Activated T-cell treated with anti-CD3 and anti-CD28 coated beads, Interleukin-2, amount 50 U/mL, for 24 hours (primary cell): Measurements from ENCODE around the gene CAPN15.

ENCODE experiments used
- DNase-seq: peaks from one replicate; pipeline ENCODE4 v3.0.0-alpha.2; 2020
- H3K27ac Mint-ChIP-seq: 2 replicates; pipeline ENCODE4 v1.8.0; 2020; ENCODE audit warnings: mild to moderate bottlenecking, mixed read lengths
- H3K27me3 Mint-ChIP-seq: 2 replicates; pipeline ENCODE4 v1.8.0; 2020; ENCODE audit warnings: mixed read lengths
- H3K36me3 Mint-ChIP-seq: 2 replicates; pipeline ENCODE4 v1.8.0; 2020; ENCODE audit warnings: low read depth, mixed read lengths
- H3K4me1 Mint-ChIP-seq: 2 replicates; pipeline ENCODE4 v1.8.0; 2020; ENCODE audit warnings: low read depth, mixed read lengths
- H3K4me3 Mint-ChIP-seq: 2 replicates; pipeline ENCODE4 v1.8.0; 2020; ENCODE audit warnings: mild to moderate bottlenecking, moderate library complexity, mixed read lengths
- H3K9me3 Mint-ChIP-seq: 2 replicates; pipeline ENCODE4 v1.8.0; 2020; ENCODE audit warnings: mixed read lengths

Gene CAPN15

DNA sequence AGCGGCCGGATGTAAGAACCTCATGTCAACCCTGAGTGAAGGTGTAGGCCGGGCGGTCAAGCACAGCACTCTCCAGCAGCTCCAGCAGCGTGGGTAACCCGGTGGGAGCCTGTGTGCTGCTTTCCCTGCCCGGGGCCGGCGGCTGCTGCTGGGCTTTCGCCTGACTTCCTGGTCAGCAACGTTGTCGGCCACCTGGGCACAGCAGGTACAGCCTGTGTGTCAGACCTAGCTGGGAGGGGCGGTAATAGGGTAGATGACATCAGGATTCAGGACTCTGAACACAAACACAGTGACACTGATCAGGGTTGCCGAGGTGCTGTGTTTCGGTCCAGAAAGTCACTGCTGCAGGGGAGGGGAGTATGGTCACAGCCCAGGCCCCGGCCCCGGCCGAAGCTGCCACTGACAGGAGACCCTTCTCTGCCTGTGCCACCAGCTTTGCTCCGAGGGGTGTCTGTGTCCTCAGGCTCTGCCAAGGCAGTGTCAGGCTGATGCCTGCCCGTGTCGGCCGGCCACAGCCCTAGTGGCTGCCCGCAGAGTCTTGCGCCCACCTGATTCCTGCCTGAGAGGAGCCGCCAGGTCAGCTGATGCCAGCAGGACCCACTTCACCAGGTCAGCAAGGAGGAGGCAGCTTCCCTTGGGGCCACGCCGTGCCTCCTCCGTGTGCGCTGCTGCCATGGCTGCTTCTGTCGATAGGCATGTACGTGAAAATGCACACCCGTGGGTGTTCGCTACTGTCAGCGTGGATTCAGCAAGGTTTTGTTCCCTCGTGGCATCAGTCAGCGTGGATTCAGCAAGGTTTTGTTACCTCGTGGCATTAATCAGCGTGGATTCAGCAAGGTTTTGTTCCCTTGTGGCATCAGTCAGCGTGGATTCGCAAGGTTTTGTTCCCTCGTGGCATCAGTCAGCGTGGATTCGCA is 71.6 kb downstream of the CAPN15 start:
- Mint-ChIP-seq H3K9me3 (no peaks in the 10 kb centered on the region), H3K27ac (no peak overlapping the region), H3K4me1 (peaks cover 21% of the 10 kb centered on the region), H3K27me3 (no peaks in the 10 kb centered on the region), H3K36me3 (peaks cover 30% of the 10 kb centered on the region), H3K4me3 (no peak overlapping the region)
- no peak for DNase-seq

- no peaks in the 10 kb centered on the region for H3K27me3 Mint-ChIP-seq
- H3K27ac Mint-ChIP-seq, result no peak overlapping the region
- H3K36me3 Mint-ChIP-seq, result peaks cover 33% of the 10 kb centered on the region
- no peak for DNase-seq
- peaks cover 21% of the 10 kb centered on the region for H3K4me1 Mint-ChIP-seq
- no peak overlapping the region for H3K4me3 Mint-ChIP-seq
- no peaks in the 10 kb centered on the region for H3K9me3 Mint-ChIP-seq
These were observed 73.3 kb downstream of the CAPN15 start for GRCh38 chr16:600781-601180.

DNA sequence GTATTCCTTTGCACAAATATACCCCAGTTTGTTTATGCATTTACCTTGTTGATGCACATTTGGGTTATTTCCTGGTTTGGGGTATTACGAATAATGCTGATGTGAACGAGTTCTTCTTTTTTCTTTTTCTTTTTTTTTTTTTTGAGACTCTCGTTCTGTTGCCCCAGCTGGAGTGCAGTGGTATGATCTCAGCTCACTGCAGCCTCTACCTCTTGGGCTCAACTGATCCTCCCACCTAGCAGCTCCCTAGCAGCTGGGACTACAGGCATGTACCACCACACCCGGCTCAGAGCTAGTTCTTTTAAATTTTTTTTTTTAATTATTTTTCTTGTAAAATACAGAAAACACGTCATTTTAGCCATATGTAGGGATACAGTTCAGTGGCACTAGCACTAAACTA is 76.4 kb downstream of the CAPN15 start:
- Mint-ChIP-seq H3K27ac (no peak overlapping the region), H3K9me3 (no peaks in the 10 kb centered on the region), H3K4me3 (no peak overlapping the region), H3K4me1 (peaks cover 26% of the 10 kb centered on the region), H3K27me3 (no peaks in the 10 kb centered on the region), H3K36me3 (peaks cover 14% of the 10 kb centered on the region)
- DNase-seq, result no peak
